ENCODE data around the gene POLR1A.

GRCh38 chr2:86044614-86045013 is 61.1 kb downstream of the POLR1A start:
- TF ChIP-seq, protein P1, sequence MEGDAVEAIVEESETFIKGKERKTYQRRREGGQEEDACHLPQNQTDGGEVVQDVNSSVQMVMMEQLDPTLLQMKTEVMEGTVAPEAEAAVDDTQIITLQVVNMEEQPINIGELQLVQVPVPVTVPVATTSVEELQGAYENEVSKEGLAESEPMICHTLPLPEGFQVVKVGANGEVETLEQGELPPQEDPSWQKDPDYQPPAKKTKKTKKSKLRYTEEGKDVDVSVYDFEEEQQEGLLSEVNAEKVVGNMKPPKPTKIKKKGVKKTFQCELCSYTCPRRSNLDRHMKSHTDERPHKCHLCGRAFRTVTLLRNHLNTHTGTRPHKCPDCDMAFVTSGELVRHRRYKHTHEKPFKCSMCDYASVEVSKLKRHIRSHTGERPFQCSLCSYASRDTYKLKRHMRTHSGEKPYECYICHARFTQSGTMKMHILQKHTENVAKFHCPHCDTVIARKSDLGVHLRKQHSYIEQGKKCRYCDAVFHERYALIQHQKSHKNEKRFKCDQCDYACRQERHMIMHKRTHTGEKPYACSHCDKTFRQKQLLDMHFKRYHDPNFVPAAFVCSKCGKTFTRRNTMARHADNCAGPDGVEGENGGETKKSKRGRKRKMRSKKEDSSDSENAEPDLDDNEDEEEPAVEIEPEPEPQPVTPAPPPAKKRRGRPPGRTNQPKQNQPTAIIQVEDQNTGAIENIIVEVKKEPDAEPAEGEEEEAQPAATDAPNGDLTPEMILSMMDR (IDR thresholded peaks at IDR 0.05), result no peak
- TF ChIP-seq ATF2 (CRISPR knock-in tag; IDR thresholded peaks at IDR 0.05; ENCODE audit: borderline replicate concordance, low read depth) (no peak), USF2 (CRISPR knock-in tag; IDR thresholded peaks at IDR 0.05) (no peak)
- TF ChIP-seq, protein P2, sequence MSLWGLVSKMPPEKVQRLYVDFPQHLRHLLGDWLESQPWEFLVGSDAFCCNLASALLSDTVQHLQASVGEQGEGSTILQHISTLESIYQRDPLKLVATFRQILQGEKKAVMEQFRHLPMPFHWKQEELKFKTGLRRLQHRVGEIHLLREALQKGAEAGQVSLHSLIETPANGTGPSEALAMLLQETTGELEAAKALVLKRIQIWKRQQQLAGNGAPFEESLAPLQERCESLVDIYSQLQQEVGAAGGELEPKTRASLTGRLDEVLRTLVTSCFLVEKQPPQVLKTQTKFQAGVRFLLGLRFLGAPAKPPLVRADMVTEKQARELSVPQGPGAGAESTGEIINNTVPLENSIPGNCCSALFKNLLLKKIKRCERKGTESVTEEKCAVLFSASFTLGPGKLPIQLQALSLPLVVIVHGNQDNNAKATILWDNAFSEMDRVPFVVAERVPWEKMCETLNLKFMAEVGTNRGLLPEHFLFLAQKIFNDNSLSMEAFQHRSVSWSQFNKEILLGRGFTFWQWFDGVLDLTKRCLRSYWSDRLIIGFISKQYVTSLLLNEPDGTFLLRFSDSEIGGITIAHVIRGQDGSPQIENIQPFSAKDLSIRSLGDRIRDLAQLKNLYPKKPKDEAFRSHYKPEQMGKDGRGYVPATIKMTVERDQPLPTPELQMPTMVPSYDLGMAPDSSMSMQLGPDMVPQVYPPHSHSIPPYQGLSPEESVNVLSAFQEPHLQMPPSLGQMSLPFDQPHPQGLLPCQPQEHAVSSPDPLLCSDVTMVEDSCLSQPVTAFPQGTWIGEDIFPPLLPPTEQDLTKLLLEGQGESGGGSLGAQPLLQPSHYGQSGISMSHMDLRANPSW (CRISPR knock-in tag; conservative IDR thresholded peaks at IDR 0.05; ENCODE audit: low read depth), result no peak
